Measurements from ENCODE around the gene LGALS9C. TPM values are rescaled to one million over a fixed set of nuclear protein-coding genes. Genes with fewer than 3 reads are reported as not detected.
"Not testable (repeated sequence)": the region's sequence is repeated elsewhere in the genome, so short reads cannot be mapped to it uniquely, and the experiment has no call there.

The LGALS9C gene
- total and polyA plus RNA-seq, 2 of the 4 experiments (the other 2 are of a cell fraction), result not detected

DNA sequence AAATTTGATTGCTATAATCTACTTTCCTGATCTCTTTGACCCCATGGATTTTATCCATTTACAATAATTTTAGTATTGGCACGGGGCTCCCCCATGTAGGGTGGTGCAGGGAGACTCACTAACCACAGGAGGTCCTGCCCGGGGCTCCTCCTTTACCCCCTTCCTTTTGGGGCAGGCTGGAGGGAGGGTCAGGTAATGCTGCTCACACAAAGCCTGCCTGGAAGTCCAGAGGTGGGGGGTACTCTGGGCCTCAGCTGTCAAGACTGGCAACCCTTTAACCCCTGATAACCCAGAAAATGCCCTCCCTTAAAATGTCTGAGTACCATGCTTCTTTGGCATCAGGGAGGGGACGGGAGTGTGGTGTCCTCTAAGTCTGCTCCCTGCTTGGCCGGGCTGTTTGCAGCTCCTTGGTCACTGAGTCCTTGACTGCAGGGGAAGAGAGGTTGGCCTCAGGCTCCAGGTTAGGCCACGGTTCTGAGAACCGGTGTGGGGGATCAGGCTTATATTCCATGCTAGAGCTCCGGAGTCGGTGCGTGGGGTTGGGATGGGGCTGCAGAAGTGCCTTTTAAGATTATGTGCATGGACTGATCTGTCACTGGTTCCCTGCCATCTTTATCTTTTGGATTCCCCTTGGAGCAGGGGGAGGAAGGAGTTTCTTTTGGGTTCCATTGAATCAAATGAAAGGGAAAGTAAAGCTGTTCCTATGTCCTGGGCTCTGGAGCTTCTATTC lies 28.9 kb upstream of the LGALS9C start:
- WGBS, 2 experiments (ENCODE audit: extremely low coverage in 2 of 2, insufficient read length in 1 of 2), result no CpG with 5 or more reads among the region's 9 CpGs
- H3K18ac ChIP-seq (ENCODE audit: low read depth, low read length); POLR2A ChIA-PET (ENCODE audit: unreplicated experiment): not testable (repeated sequence)

GRCh38 chr17:18448311-18448710 lies 28.3 kb upstream of the LGALS9C start:
- H3K14ac ChIP-seq (replicated peaks; ENCODE audit: low read depth, low read length); H3K79me1 ChIP-seq (ENCODE audit: low read depth in 1 of 2, low read length in 2 of 2); H3K23ac ChIP-seq (ENCODE audit: low read depth, low read length); H2BK20ac ChIP-seq (ENCODE audit: low read depth, low read length); H4K20me1 ChIP-seq (ENCODE audit: insufficient read depth, low read length); H3K4me1 ChIP-seq (ENCODE audit: control insufficient read depth, insufficient read depth, low read length); CTCF ChIA-PET; H3K27ac ChIP-seq (ENCODE audit: insufficient read depth, low read length); H2AK5ac ChIP-seq (ENCODE audit: low read depth, low read length); H2AFZ ChIP-seq (replicated peaks; ENCODE audit: low read length, poor library complexity); H3K18ac ChIP-seq (ENCODE audit: low read depth, low read length); H4K5ac ChIP-seq (ENCODE audit: low read depth, low read length); H4K8ac ChIP-seq (ENCODE audit: low read depth in 2 of 2, low read length in 2 of 2); H3K9ac ChIP-seq (ENCODE audit: low read depth, low read length); H2BK15ac ChIP-seq (ENCODE audit: low read depth, low read length); DNase-seq; H3K4ac ChIP-seq (ENCODE audit: low read depth, low read length); dilution Hi-C loops (cut with HindIII; ENCODE audit: low sequenced_read_pairs, unreplicated experiment); H2BK5ac ChIP-seq (ENCODE audit: low read depth, low read length, poor library complexity, severe bottlenecking); H3K36me3 ChIP-seq (ENCODE audit: control insufficient read depth, insufficient read depth, low read length); H2BK120ac ChIP-seq (ENCODE audit: low read depth, low read length); H3K4me2 ChIP-seq (ENCODE audit: low read depth, low read length); in situ Hi-C loops (cut with MboI; ENCODE audit: low sequenced_read_pairs); H3K9me3 ChIP-seq (ENCODE audit: control insufficient read depth, insufficient read depth, low read length); H4K91ac ChIP-seq (ENCODE audit: insufficient read depth, low read depth, low read length); H3K9me1 ChIP-seq (ENCODE audit: insufficient read depth, low read length); POLR2A ChIA-PET (ENCODE audit: unreplicated experiment); H3K56ac ChIP-seq (ENCODE audit: extremely low read depth, insufficient read depth, low read length); H3K4me3 ChIP-seq (ENCODE audit: insufficient read depth, low read depth, low read length); H2AK9ac ChIP-seq (replicated peaks; ENCODE audit: low read depth, low read length, poor library complexity); BruUV-seq (replicated peaks); H3K27me3 ChIP-seq (ENCODE audit: control insufficient read depth, insufficient read depth, low read length); intact Hi-C loops (cut with micrococcal nuclease); ATAC-seq (ENCODE audit: low read depth): not testable (repeated sequence)
- no CpG with 5 or more reads among the region's 2 CpGs for WGBS, 2 experiments (ENCODE audit: extremely low coverage in 2 of 2, insufficient read length in 1 of 2)

More for the DNA sequence above, 28.9 kb upstream of the LGALS9C start:
- H3K79me1 ChIP-seq (ENCODE audit: low read depth in 1 of 2, low read length in 2 of 2); in situ Hi-C loops (cut with MboI; ENCODE audit: low sequenced_read_pairs); H3K4me3 ChIP-seq (ENCODE audit: insufficient read depth, low read depth, low read length); CTCF ChIA-PET; BruUV-seq (replicated peaks); dilution Hi-C loops (cut with HindIII; ENCODE audit: low sequenced_read_pairs, unreplicated experiment); H4K8ac ChIP-seq (ENCODE audit: low read depth in 2 of 2, low read length in 2 of 2); H3K56ac ChIP-seq (ENCODE audit: extremely low read depth, insufficient read depth, low read length); H3K9me3 ChIP-seq (ENCODE audit: control insufficient read depth, insufficient read depth, low read length); H3K27ac ChIP-seq (ENCODE audit: insufficient read depth, low read length); DNase-seq; H3K9ac ChIP-seq (ENCODE audit: low read depth, low read length); ATAC-seq (ENCODE audit: low read depth); H2AK9ac ChIP-seq (replicated peaks; ENCODE audit: low read depth, low read length, poor library complexity); H4K91ac ChIP-seq (ENCODE audit: insufficient read depth, low read depth, low read length); H2AK5ac ChIP-seq (ENCODE audit: low read depth, low read length); H3K23ac ChIP-seq (ENCODE audit: low read depth, low read length); H2BK120ac ChIP-seq (ENCODE audit: low read depth, low read length); H2BK20ac ChIP-seq (ENCODE audit: low read depth, low read length); H3K4ac ChIP-seq (ENCODE audit: low read depth, low read length); H2BK5ac ChIP-seq (ENCODE audit: low read depth, low read length, poor library complexity, severe bottlenecking); H3K27me3 ChIP-seq (ENCODE audit: control insufficient read depth, insufficient read depth, low read length); H3K4me1 ChIP-seq (ENCODE audit: control insufficient read depth, insufficient read depth, low read length); intact Hi-C loops (cut with micrococcal nuclease); H3K36me3 ChIP-seq (ENCODE audit: control insufficient read depth, insufficient read depth, low read length); H4K20me1 ChIP-seq (ENCODE audit: insufficient read depth, low read length); H4K5ac ChIP-seq (ENCODE audit: low read depth, low read length); H2AFZ ChIP-seq (replicated peaks; ENCODE audit: low read length, poor library complexity); H3K4me2 ChIP-seq (ENCODE audit: low read depth, low read length); H3K14ac ChIP-seq (replicated peaks; ENCODE audit: low read depth, low read length); H2BK15ac ChIP-seq (ENCODE audit: low read depth, low read length); H3K9me1 ChIP-seq (ENCODE audit: insufficient read depth, low read length): not testable (repeated sequence)

Data from IMR-90 (cell line).